Measurements from ENCODE around the gene ARHGEF4.
"Not testable (repeated sequence)": the region's sequence is repeated elsewhere in the genome, so short reads cannot be mapped to it uniquely, and the experiment has no call there.

ARHGEF4 gene

GRCh38 chr2:131077966-131078365 lies 241.3 kb downstream of the ARHGEF4 start:
- no peak for TF ChIP-seq CTCF (IDR thresholded peaks at IDR 0.05; ENCODE audit: low read length, missing control alignments)
- no peak overlapping the region for H3K4me3 ChIP-seq (replicated peaks; ENCODE audit: low read depth, low read length)
- no peak for DNase-seq (ENCODE audit: low read depth)

GRCh38 chr2:131079931-131080330 lies 243.2 kb downstream of the ARHGEF4 start:
- not testable (repeated sequence) for DNase-seq (ENCODE audit: low read depth); H3K4me3 ChIP-seq (replicated peaks; ENCODE audit: low read depth, low read length)

- no peak overlapping the region for H3K4me3 ChIP-seq (replicated peaks; ENCODE audit: low read depth, low read length)
- no peak for TF ChIP-seq CTCF (IDR thresholded peaks at IDR 0.05; ENCODE audit: low read length, missing control alignments)
- DNase-seq (ENCODE audit: low read depth): no peak
These were observed 244.5 kb downstream of the ARHGEF4 start for GRCh38 chr2:131081190-131081589.

- TF ChIP-seq CTCF (IDR thresholded peaks at IDR 0.05; ENCODE audit: low read length, missing control alignments): no peak
- no peak overlapping the region for H3K4me3 ChIP-seq (replicated peaks; ENCODE audit: low read depth, low read length)
- DNase-seq (ENCODE audit: low read depth): no peak
These were observed 248.9 kb downstream of the ARHGEF4 start for GRCh38 chr2:131085646-131086045.

- no peak for DNase-seq (ENCODE audit: low read depth)
- no peak for TF ChIP-seq CTCF (IDR thresholded peaks at IDR 0.05; ENCODE audit: low read length, missing control alignments)
- H3K4me3 ChIP-seq (replicated peaks; ENCODE audit: low read depth, low read length): peak overlapping the region; percentile 87
These were observed 255.8 kb downstream of the ARHGEF4 start for GRCh38 chr2:131092458-131093005.

GRCh38 chr2:131093006-131093695 lies 256.4 kb downstream of the ARHGEF4 start, which contains the start of gene FAM168B:
FAM168B (minus strand) TSS chr2:131093460; CDS start chr2:131082646, 10,814 bp downstream.
- H3K4me3 ChIP-seq (replicated peaks; ENCODE audit: low read depth, low read length): peak within 1 kb of the TSS; percentile 87
- DNase-seq (ENCODE audit: low read depth): peak; percentile 90
- TF ChIP-seq CTCF (IDR thresholded peaks at IDR 0.05; ENCODE audit: low read length, missing control alignments): no peak

- DNase-seq (ENCODE audit: low read depth): no peak
- TF ChIP-seq CTCF (IDR thresholded peaks at IDR 0.05; ENCODE audit: low read length, missing control alignments): no peak
These were observed 257.2 kb downstream of the ARHGEF4 start for GRCh38 chr2:131093696-131094462.

More at GRCh38 chr2:131093696-131094462, 257.2 kb downstream of the ARHGEF4 start:
- H3K4me3 ChIP-seq (replicated peaks; ENCODE audit: low read depth, low read length): peak overlapping the region; percentile 87

All from fibroblast of pulmonary artery (primary cell).